ENCODE measurements around the gene SENP2. TPM values are rescaled to one million over a fixed set of nuclear protein-coding genes. Genes with fewer than 3 reads are reported as not detected.

The SENP2 gene
- 10 to 100 TPM; 27.5 to 84.9 (median 28.9) TPM for total RNA-seq

- DNase-seq (ENCODE audit: low spot score in 2 of 2), result peak; percentile 98
- peak within 1 kb of the TSS; percentile 94 to 99 (median 96) for H3K27ac ChIP-seq
- peaks cover 0 to 42% (median 15%) of the 10 kb centered on the region in 4 donors for H3K4me1 ChIP-seq
- peaks cover 0 to 12% (median 0%) of the 10 kb centered on the region in 3 donors for H3K36me3 ChIP-seq
- WGBS, 2 donors, result 1% methylated on average over 38 to 64 of the region's 64 CpGs
- no peaks in the 10 kb centered on the region for H3K27me3 ChIP-seq
- no peaks in the 10 kb centered on the region for H3K9me3 ChIP-seq
- H3K4me3 ChIP-seq, result peak within 1 kb of the TSS; percentile 83 to 93 (median 90)
- peak; percentile 86 to 96 for TF ChIP-seq POLR2A (IDR thresholded peaks at IDR 0.05)
- TF ChIP-seq EP300 (IDR thresholded peaks at IDR 0.05), result peak; percentile 91 to 97
- peak in 2 of 5 experiments; percentile 8 to 42 for TF ChIP-seq CTCF (IDR thresholded peaks at IDR 0.05)
Measured at GRCh38 chr3:185585859-185586685, at the start of gene SENP2. TSS of gene SENP2 (plus strand) at chr3:185586295. CDS start at chr3:185586414, 119 bp downstream.

GRCh38 chr3:185537369-185537970 is 48.6 kb upstream of the SENP2 start:
- Histone ChIP-seq H3K4me1 (peaks cover 0 to 7% (median 0%) of the 10 kb centered on the region in 4 donors), H3K27ac (peak overlapping the region in 3 of 4 donors; percentile 48 to 64 (median 57)), H3K9me3 (no peaks in the 10 kb centered on the region), H3K27me3 (no peaks in the 10 kb centered on the region), H3K4me3 (no peak overlapping the region), H3K36me3 (no peaks in the 10 kb centered on the region)
- DNase-seq (ENCODE audit: low spot score in 2 of 2), result peak; percentile 30 to 60
- WGBS, 2 donors, result 31 to 51% methylated on average over 9 of the region's 9 CpGs
- TF ChIP-seq CTCF (IDR thresholded peaks at IDR 0.05), result no peak
- no peak for TF ChIP-seq POLR2A (IDR thresholded peaks at IDR 0.05)
- peak in 1 of 2 donors; percentile 74 for TF ChIP-seq EP300 (IDR thresholded peaks at IDR 0.05)

GRCh38 chr3:185539934-185540333 is 46.2 kb upstream of the SENP2 start:
- TF ChIP-seq EP300 (IDR thresholded peaks at IDR 0.05), result no peak
- TF ChIP-seq CTCF (IDR thresholded peaks at IDR 0.05), result no peak
- no peak for TF ChIP-seq POLR2A (IDR thresholded peaks at IDR 0.05)
- no peak overlapping the region for H3K27ac ChIP-seq
- no peak overlapping the region for H3K4me3 ChIP-seq
- H3K4me1 ChIP-seq, result peaks cover 0 to 7% (median 0%) of the 10 kb centered on the region in 4 donors
- H3K9me3 ChIP-seq, result no peaks in the 10 kb centered on the region
- no peak for DNase-seq (ENCODE audit: low spot score in 2 of 2)
- 67 to 73% methylated on average over 2 of the region's 2 CpGs for WGBS, 2 donors
- H3K36me3 ChIP-seq, result no peaks in the 10 kb centered on the region
- H3K27me3 ChIP-seq, result no peaks in the 10 kb centered on the region

GRCh38 chr3:185540695-185541094 is 45.4 kb upstream of the SENP2 start:
- Histone ChIP-seq H3K4me1 (peaks cover 0 to 7% (median 0%) of the 10 kb centered on the region in 4 donors), H3K27ac (no peak overlapping the region), H3K27me3 (no peaks in the 10 kb centered on the region), H3K4me3 (no peak overlapping the region), H3K9me3 (no peaks in the 10 kb centered on the region), H3K36me3 (no peaks in the 10 kb centered on the region)
- WGBS, 2 donors, result 82 to 85% methylated on average over 7 of the region's 7 CpGs
- DNase-seq (ENCODE audit: low spot score in 2 of 2), result no peak
- TF ChIP-seq EP300 (IDR thresholded peaks at IDR 0.05) (no peak), POLR2A (IDR thresholded peaks at IDR 0.05) (no peak), CTCF (IDR thresholded peaks at IDR 0.05) (no peak)

- no peaks in the 10 kb centered on the region for H3K9me3 ChIP-seq
- 18 to 23% methylated on average over 3 of the region's 3 CpGs for WGBS, 2 donors
- no peak overlapping the region for H3K4me3 ChIP-seq
- no peaks in the 10 kb centered on the region for H3K27me3 ChIP-seq
- TF ChIP-seq POLR2A (IDR thresholded peaks at IDR 0.05) (no peak), EP300 (IDR thresholded peaks at IDR 0.05) (peak in 1 of 2 donors; percentile 61)
- peak in 1 of 2 donors; percentile 94 for DNase-seq (ENCODE audit: low spot score in 2 of 2)
- peaks cover 0 to 16% (median 0%) of the 10 kb centered on the region in 4 donors for H3K4me1 ChIP-seq
- H3K36me3 ChIP-seq, result no peaks in the 10 kb centered on the region
- H3K27ac ChIP-seq, result peak overlapping the region in 2 of 4 donors; percentile 36 to 80
Measured at GRCh38 chr3:185549122-185549521, 37.0 kb upstream of the SENP2 start.

All from tibial nerve (tissue), 4 donors.